OCI-LY3 (cell line): Measurements from ENCODE around the gene FBXW7.

Experiments used
- H2AFZ ChIP-seq: fragments of 200-600, 300-600 bp; shearing (Covaris generic); 2 replicates; pipeline ENCODE4 v1.6.0; 2014; ENCODE audit warnings: antibody characterized with exemption, low read depth, low read length
- H3K27ac ChIP-seq: fragments of 200-600, 300-600 bp; sonication (generic); 2 replicates; pipeline ENCODE4 v1.5.1; 2014; ENCODE audit warnings: mild to moderate bottlenecking, low read length, moderate library complexity, mixed read lengths
- H3K27me3 ChIP-seq: fragments of 200-600, 300-600 bp; sonication (generic); 2 replicates; pipeline ENCODE4 v1.6.1; 2014; ENCODE audit warnings: low read depth, low read length, mixed read lengths
- H3K36me3 ChIP-seq: fragments of 200-600, 300-600 bp; sonication (generic); replicated peaks from 2 replicates; pipeline ENCODE3; 2014; ENCODE audit warnings: low read depth, low read length, mixed read lengths
- H3K4me1 ChIP-seq: fragments of 300-600, 200-600 bp; sonication (generic); 2 replicates; pipeline ENCODE4 v1.6.1; 2014; ENCODE audit warnings: low read length, mixed read lengths
- H3K4me2 ChIP-seq: fragments of 200-600, 300-600 bp; sonication (generic); 2 replicates; pipeline ENCODE4 v1.6.1; 2014; ENCODE audit warnings: low read length, mixed read lengths
- H3K4me3 ChIP-seq: fragments of 300-600, 200-600 bp; sonication (generic); 2 replicates; pipeline ENCODE4 v1.5.1; 2014; ENCODE audit warnings: antibody characterized with exemption, mild to moderate bottlenecking, low read length, moderate library complexity
- H3K79me2 ChIP-seq: fragments of 300-600, 200-600 bp; shearing (Covaris generic); 2 replicates; pipeline ENCODE4 v1.6.1; 2014; ENCODE audit warnings: mild to moderate bottlenecking, low read length, mixed read lengths
- H3K9ac ChIP-seq: fragments of 300-600, 200-600 bp; shearing (Covaris generic); 2 replicates; pipeline ENCODE4 v1.6.0; 2014; ENCODE audit warnings: mild to moderate bottlenecking, low read length, moderate library complexity
- H3K9me3 ChIP-seq: fragments of 200-600, 300-600 bp; shearing (Covaris generic); 2 replicates; pipeline ENCODE4 v1.6.1; 2014; ENCODE audit warnings: low read length, mixed read lengths; ENCODE audit not compliant: insufficient read depth
- H4K20me1 ChIP-seq: fragments of 200-600, 300-600 bp; sonication (generic); 2 replicates; pipeline ENCODE4 v1.6.1; 2016; ENCODE audit warnings: low read length, mixed read lengths; ENCODE audit not compliant: insufficient read depth
- CTCF ChIP-seq: fragments of 200-600, 300-600 bp; sonication (generic); IDR thresholded peaks from 2 replicates; pipeline ENCODE4 v1.5.1; 2014; ENCODE audit warnings: antibody characterized with exemption, low read length, low read depth
- EZH2phosphoT487 ChIP-seq: fragments of 200-600 bp; shearing (Covaris generic); IDR thresholded peaks from 2 replicates; pipeline ENCODE4 v1.6.1; 2018; ENCODE audit warnings: antibody characterized with exemption, mixed run types, low read depth

Gene FBXW7

GRCh38 chr4:152448854-152449253, 87.0 kb downstream of the FBXW7 start:
- no peak for TF ChIP-seq CTCF
- no peak for TF ChIP-seq EZH2phosphoT487
- Histone ChIP-seq H3K4me1 (peaks cover 10% of the 10 kb centered on the region), H3K4me3 (no peak overlapping the region), H3K36me3 (no peaks in the 10 kb centered on the region), H3K27me3 (no peaks in the 10 kb centered on the region), H4K20me1 (peaks cover 35% of the 10 kb centered on the region), H3K27ac (no peak overlapping the region), H3K9ac (no peak overlapping the region), H3K4me2 (no peak overlapping the region), H2AFZ (no peak overlapping the region), H3K9me3 (no peaks in the 10 kb centered on the region), H3K79me2 (peaks cover 71% of the 10 kb centered on the region)

- Histone ChIP-seq H3K79me2 (peaks cover 67% of the 10 kb centered on the region), H3K9me3 (no peaks in the 10 kb centered on the region), H3K4me3 (no peak overlapping the region), H3K4me2 (no peak overlapping the region), H3K27ac (no peak overlapping the region), H4K20me1 (peaks cover 31% of the 10 kb centered on the region), H3K36me3 (no peaks in the 10 kb centered on the region), H3K27me3 (no peaks in the 10 kb centered on the region), H3K4me1 (peaks cover 6% of the 10 kb centered on the region), H2AFZ (no peak overlapping the region), H3K9ac (no peak overlapping the region)
- no peak for TF ChIP-seq CTCF
- no peak for TF ChIP-seq EZH2phosphoT487
Measured at GRCh38 chr4:152448038-152448707, 87.7 kb downstream of the FBXW7 start.

GRCh38 chr4:152443859-152444258, 92.0 kb downstream of the FBXW7 start:
- Histone ChIP-seq H3K9me3 (no peaks in the 10 kb centered on the region), H3K4me2 (no peak overlapping the region), H3K4me3 (no peak overlapping the region), H4K20me1 (peaks cover 25% of the 10 kb centered on the region), H3K36me3 (no peaks in the 10 kb centered on the region), H3K4me1 (no peaks in the 10 kb centered on the region), H2AFZ (no peak overlapping the region), H3K9ac (no peak overlapping the region), H3K79me2 (peaks cover 81% of the 10 kb centered on the region), H3K27me3 (no peaks in the 10 kb centered on the region), H3K27ac (no peak overlapping the region)
- TF ChIP-seq CTCF (no peak), EZH2phosphoT487 (no peak)

GRCh38 chr4:152437561-152437960, 98.3 kb downstream of the FBXW7 start:
- TF ChIP-seq EZH2phosphoT487, result no peak
- no peak for TF ChIP-seq CTCF

More at GRCh38 chr4:152437561-152437960, 98.3 kb downstream of the FBXW7 start:
- H4K20me1 ChIP-seq, result peaks cover 49% of the 10 kb centered on the region
- peaks cover 88% of the 10 kb centered on the region for H3K79me2 ChIP-seq
- H3K36me3 ChIP-seq, result peaks cover 8% of the 10 kb centered on the region
- no peak overlapping the region for H3K9ac ChIP-seq
- no peak overlapping the region for H3K4me3 ChIP-seq
- H3K4me2 ChIP-seq, result no peak overlapping the region
- peaks cover 21% of the 10 kb centered on the region for H3K4me1 ChIP-seq
- H3K27ac ChIP-seq, result no peak overlapping the region
- H2AFZ ChIP-seq, result no peak overlapping the region
- 0 out of 2 replicates have a peak, but pooled peaks cover 3% of the 10 kb centered on the region for H3K9me3 ChIP-seq
- H3K27me3 ChIP-seq, result no peaks in the 10 kb centered on the region
